ENCODE measurements around the gene RBBP8NL. TPM values are rescaled to one million over a fixed set of nuclear protein-coding genes. Genes with fewer than 3 reads are reported as not detected.

The RBBP8NL gene
- total RNA-seq, 1 donor from 2014 or later = not detected

DNA sequence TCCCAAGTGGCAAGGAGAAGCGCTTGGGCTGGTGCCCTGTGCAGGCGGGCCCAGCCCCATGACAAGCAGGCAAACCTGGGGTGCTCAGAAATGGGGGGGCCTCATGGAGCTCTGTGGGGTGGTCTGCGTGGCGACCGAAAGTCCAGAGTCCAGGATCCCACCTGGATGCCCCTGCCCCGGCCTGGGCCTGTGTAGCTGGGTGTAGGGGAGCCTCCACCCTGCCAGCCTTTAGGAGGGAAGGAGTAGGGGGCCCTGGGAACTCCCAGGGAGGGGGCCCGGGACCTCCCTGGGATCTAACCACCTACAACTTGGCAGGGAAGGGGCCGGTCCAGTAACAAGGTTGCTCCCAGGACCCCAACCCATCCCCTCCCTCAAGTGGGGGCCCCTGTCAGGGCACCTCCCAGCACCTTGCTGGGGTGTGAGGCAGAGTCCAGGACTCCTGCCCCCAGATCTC lies 55.7 kb downstream of the RBBP8NL start:
- no peak for DNase-seq (ENCODE audit: low read depth)
- Histone ChIP-seq H3K27me3 (ENCODE audit: control insufficient read depth, insufficient read depth, low read length) (no peaks in the 10 kb centered on the region), H3K36me3 (ENCODE audit: control insufficient read depth, insufficient read depth, low read length) (no peaks in the 10 kb centered on the region), H3K4me3 (ENCODE audit: low read depth, low read length) (no peak overlapping the region)
- no peak for TF ChIP-seq CTCF (IDR thresholded peaks at IDR 0.05; ENCODE audit: insufficient read depth, low read length, poor library complexity, severe bottlenecking)

- H3K4me3 ChIP-seq (ENCODE audit: low read depth, low read length) = no peak overlapping the region
- no peak for DNase-seq (ENCODE audit: low read depth)
- TF ChIP-seq CTCF (IDR thresholded peaks at IDR 0.05; ENCODE audit: insufficient read depth, low read length, poor library complexity, severe bottlenecking) = no peak
- no peaks in the 10 kb centered on the region for H3K36me3 ChIP-seq (ENCODE audit: control insufficient read depth, insufficient read depth, low read length)
- no peaks in the 10 kb centered on the region for H3K27me3 ChIP-seq (ENCODE audit: control insufficient read depth, insufficient read depth, low read length)
These were observed 56.3 kb downstream of the RBBP8NL start for GRCh38 chr20:62370807-62371587.

- no peaks in the 10 kb centered on the region for H3K27me3 ChIP-seq (ENCODE audit: control insufficient read depth, insufficient read depth, low read length)
- TF ChIP-seq CTCF (IDR thresholded peaks at IDR 0.05; ENCODE audit: insufficient read depth, low read length, poor library complexity, severe bottlenecking) = no peak
- H3K36me3 ChIP-seq (ENCODE audit: control insufficient read depth, insufficient read depth, low read length) = no peaks in the 10 kb centered on the region
- H3K4me3 ChIP-seq (ENCODE audit: low read depth, low read length) = no peak overlapping the region
- no peak for DNase-seq (ENCODE audit: low read depth)
These were observed 57.1 kb downstream of the RBBP8NL start for GRCh38 chr20:62370115-62370806.

GRCh38 chr20:62369815-62370114 lies 57.6 kb downstream of the RBBP8NL start:
- no peak for DNase-seq (ENCODE audit: low read depth)
- no peak for TF ChIP-seq CTCF (IDR thresholded peaks at IDR 0.05; ENCODE audit: insufficient read depth, low read length, poor library complexity, severe bottlenecking)
- no peaks in the 10 kb centered on the region for H3K36me3 ChIP-seq (ENCODE audit: control insufficient read depth, insufficient read depth, low read length)
- H3K4me3 ChIP-seq (ENCODE audit: low read depth, low read length) = no peak overlapping the region
- H3K27me3 ChIP-seq (ENCODE audit: control insufficient read depth, insufficient read depth, low read length) = no peaks in the 10 kb centered on the region

GRCh38 chr20:62368976-62369814 lies 58.1 kb downstream of the RBBP8NL start:
- Histone ChIP-seq H3K4me3 (ENCODE audit: low read depth, low read length) (peak overlapping the region; percentile 18), H3K27me3 (ENCODE audit: control insufficient read depth, insufficient read depth, low read length) (no peaks in the 10 kb centered on the region), H3K36me3 (ENCODE audit: control insufficient read depth, insufficient read depth, low read length) (no peaks in the 10 kb centered on the region)
- no peak for DNase-seq (ENCODE audit: low read depth)
- TF ChIP-seq CTCF (IDR thresholded peaks at IDR 0.05; ENCODE audit: insufficient read depth, low read length, poor library complexity, severe bottlenecking) = peak; percentile 52
